HG03045 (cell line): ENCODE measurements around the gene SAV1.
"Not testable (repeated sequence)": the region's sequence is repeated elsewhere in the genome, so short reads cannot be mapped to it uniquely, and the experiment has no call there.

Experiments
- ATAC-seq: cut with Tn5 transposase; IDR thresholded peaks from one replicate; pipeline ENCODE4 v1.9.1; 2021; ENCODE audit warnings: mild to moderate bottlenecking, moderate library complexity; ENCODE audit not compliant: unreplicated experiment

The SAV1 gene

GRCh38 chr14:50667996-50668825 is at the start of gene SAV1:
SAV1 (minus strand) TSS chr14:50668306; CDS start chr14:50667967, 339 bp downstream.
- peak; percentile 62 for ATAC-seq

- no peak for ATAC-seq
Observed at GRCh38 chr14:50717811-50718210, 49.7 kb upstream of the SAV1 start.

- no peak for ATAC-seq
Observed at GRCh38 chr14:50714450-50715073, 46.5 kb upstream of the SAV1 start.

DNA sequence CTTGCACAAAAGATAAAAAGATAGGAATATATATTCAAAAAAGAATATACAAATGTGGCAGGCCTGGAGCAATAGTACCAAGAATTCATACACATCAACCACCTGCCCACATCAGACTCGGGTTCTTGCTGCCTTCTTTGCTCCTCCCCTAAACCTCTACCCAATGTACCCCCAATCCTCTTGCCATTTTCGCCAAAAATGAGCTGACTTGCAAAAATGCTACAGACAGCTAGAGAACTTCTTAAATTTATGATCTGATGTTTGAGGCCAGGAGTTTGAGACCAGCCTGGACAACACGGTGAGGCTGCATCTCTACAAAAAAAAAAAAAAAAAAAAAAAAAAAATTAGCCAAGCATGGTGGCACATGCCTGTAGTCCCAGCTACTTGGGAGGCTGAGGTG is 42.9 kb upstream of the SAV1 start:
- no peak for ATAC-seq

DNA sequence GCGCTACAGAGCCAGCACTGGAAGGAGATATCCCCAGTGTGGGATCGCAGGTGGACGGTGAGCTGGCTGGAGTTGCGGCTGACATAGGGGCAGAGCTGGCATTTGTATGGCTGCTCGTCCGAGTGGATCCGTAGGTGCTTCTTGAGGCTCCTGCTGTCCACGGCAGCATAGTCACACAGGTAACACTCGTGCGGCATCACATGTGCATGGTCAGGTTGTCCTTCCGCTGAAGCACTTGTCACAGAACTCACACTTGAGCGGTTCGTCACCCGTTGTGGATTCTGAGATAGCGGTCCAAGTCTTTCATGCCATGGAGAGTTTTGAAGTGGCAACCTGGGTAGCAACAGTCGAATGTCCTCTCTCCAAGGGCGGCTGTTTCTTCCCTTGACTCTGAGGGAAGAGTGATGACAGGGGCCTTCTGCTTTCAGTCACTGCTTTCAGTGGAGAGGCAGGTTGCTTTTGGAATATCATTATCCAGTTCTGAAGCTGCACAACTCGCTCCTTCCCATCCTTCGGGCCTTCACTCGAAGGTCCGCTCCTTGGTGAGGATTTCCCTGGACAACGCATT is 37.0 kb upstream of the SAV1 start:
- ATAC-seq = no peak

DNA sequence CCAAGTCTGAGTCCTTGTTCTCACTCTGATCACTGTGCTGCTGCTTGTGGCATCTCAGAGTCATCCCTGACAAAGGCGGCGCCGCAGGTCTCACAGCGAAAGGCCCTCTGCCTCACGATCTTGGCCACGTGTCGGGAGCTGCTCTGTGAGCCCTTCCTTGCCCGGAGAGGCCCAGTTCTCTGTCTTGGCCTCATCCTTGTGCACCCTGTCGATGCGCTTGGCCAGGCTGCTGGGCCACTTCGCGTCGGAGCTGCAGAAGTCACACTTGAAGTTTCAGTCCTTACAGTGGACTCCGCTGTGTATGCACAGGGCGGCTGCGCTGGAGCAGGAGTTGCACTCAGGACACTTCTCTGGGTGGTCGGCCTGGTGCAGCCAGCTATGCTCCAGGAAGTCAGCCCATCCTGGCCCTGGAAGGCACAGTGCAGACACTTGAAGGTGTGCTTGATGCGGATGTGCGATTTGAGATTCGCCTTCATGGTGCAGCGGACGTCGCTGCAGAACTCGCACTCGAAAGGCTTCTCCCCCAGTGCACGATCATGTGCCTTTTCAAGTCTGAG is 36.4 kb upstream of the SAV1 start:
- no peak for ATAC-seq

- ATAC-seq = no peak
Observed at GRCh38 chr14:50697659-50698290, 29.7 kb upstream of the SAV1 start.

GRCh38 chr14:50694260-50694659 is 26.2 kb upstream of the SAV1 start:
- ATAC-seq = not testable (repeated sequence)

- no peak for ATAC-seq
Observed at GRCh38 chr14:50688875-50689274, 20.8 kb upstream of the SAV1 start.

DNA sequence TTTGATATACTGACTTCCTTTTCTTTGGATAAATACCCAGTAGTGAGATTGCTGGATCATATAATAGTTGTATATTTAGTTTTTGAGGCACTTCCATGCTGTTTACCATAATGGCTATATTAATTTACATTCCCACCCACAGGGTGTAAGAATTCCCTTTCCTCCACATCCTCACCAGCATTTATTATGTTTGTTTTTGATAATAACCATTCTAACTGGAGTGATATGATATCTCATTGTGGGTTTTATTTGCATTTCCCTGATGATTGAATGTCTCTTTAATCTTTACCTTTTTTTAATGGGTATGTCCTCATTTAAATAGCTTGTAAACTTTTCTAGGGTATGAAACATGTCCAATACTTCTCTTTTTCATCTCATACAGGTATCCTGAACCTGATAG is 11.6 kb upstream of the SAV1 start:
- ATAC-seq = no peak

- no peak for ATAC-seq
Observed at GRCh38 chr14:50678163-50678562, 10.1 kb upstream of the SAV1 start.

DNA sequence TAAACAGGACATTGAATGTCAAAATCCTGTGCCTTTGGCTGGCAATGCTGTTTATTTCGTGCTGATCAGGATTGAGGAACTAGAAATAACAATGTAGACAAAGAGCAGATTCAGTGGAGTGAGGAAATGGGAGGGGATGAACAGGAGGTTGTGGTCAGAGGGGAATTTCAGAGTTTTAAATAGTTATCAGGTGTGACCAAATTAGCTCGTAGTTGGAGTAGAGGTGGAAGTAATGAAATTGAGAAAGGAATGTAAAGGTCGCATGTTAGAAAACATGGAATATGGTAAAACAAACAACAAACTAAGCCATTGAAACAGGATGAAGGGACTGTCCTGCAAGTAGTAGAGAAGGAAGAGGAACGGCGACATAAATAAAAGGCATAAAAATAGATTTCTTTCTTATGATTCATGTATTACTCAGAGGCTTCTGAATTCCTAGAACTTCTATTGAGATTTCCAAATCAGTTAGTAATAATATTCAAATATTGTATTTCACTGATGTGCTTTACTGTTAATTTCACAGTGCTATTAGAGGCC is 9.5 kb upstream of the SAV1 start:
- peak; percentile 61 for ATAC-seq

GRCh38 chr14:50676814-50677516 is 8.9 kb upstream of the SAV1 start:
- peak; percentile 24 for ATAC-seq

DNA sequence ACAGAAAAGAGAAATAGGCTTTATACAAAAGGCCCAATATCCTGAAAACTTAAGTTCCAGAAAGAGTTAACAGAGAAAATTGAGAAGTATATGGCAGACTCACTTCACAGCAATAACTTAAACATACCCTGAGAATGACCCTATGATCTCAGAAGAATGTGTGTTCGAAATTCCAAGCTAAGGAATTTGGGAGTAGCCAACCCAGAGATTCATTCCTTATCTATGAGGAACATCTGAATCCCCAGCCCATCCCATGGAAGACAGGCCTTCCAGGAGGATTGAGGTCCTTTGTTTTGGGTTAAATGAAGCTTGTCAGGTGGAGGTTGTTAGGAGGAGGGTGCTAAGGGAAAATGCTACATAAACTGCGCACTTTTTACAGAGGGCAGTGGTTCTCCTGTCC is 7.5 kb upstream of the SAV1 start:
- no peak for ATAC-seq

- no peak for ATAC-seq
Observed at GRCh38 chr14:50670866-50671256, 2.8 kb upstream of the SAV1 start.

GRCh38 chr14:50670196-50670865 is 2.2 kb upstream of the SAV1 start:
- ATAC-seq = no peak

- no peak for ATAC-seq
Observed at GRCh38 chr14:50669441-50669986, 1.4 kb upstream of the SAV1 start.

DNA sequence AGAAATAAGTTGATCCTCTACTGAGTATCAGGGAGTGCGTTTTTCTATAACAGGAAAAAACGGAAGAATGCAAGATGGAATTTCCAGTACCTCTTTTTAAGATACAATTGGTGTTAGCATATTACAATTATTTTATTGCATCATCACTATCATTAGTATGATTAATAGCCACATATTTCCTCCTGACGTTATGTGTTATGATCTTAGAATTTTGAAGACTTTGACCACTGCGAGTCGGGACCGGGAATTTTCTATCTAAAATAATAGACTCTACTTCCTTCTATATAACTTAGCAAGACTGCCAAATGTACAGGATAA is 679 bp upstream of the SAV1 start:
- ATAC-seq = peak; percentile 2

DNA sequence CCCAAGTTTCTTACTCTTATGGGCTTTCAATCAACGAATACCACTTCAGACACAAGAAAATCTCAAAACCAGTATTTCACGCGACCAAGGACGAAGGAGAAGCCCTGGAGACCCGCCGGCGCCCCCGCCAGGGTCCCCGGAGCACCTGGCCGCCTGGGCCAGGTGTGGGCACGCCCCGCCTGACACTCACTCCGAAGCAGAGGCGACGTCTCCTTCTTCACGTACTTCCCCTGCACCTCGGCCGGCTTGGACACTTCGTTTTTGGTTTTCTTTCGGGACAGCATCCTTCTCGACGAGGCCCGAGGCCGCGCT is 466 bp downstream of the SAV1 start:
- peak; percentile 47 for ATAC-seq
